ENCODE measurements around the gene WDR1.
A peak's percentile ranks its signal among the peaks of the same experiment; 100 is the strongest.

GRCh38 chr4:10108391-10108790 is 8.2 kb downstream of the WDR1 start:
- TF ChIP-seq, protein P1, sequence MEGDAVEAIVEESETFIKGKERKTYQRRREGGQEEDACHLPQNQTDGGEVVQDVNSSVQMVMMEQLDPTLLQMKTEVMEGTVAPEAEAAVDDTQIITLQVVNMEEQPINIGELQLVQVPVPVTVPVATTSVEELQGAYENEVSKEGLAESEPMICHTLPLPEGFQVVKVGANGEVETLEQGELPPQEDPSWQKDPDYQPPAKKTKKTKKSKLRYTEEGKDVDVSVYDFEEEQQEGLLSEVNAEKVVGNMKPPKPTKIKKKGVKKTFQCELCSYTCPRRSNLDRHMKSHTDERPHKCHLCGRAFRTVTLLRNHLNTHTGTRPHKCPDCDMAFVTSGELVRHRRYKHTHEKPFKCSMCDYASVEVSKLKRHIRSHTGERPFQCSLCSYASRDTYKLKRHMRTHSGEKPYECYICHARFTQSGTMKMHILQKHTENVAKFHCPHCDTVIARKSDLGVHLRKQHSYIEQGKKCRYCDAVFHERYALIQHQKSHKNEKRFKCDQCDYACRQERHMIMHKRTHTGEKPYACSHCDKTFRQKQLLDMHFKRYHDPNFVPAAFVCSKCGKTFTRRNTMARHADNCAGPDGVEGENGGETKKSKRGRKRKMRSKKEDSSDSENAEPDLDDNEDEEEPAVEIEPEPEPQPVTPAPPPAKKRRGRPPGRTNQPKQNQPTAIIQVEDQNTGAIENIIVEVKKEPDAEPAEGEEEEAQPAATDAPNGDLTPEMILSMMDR (IDR thresholded peaks at IDR 0.05) = no peak
- no peak for TF ChIP-seq EP300 (IDR thresholded peaks at IDR 0.05)
- TF ChIP-seq POLR2A (IDR thresholded peaks at IDR 0.05) = no peak
- TF ChIP-seq POLR2AphosphoS5 (IDR thresholded peaks at IDR 0.05) = peak; percentile 60

Data from gastroesophageal sphincter (tissue), 3 donors.